Activated B cell treated with CpG ODN at 0.5 μM for 24 hours (primary cell): ENCODE results near the gene TIMM10B. TPM values are rescaled to one million over a fixed set of nuclear protein-coding genes. Genes with fewer than 3 reads are reported as not detected.

Source experiments
- ATAC-seq: fragments of 200-7000 bp; cut with Tn5 transposase; one replicate; pipeline ENCODE4 v1.10.0; 2021; ENCODE audit warnings: low read depth, mild to moderate bottlenecking, moderate library complexity
- CTCF ChIA-PET: fragments of 350-600 bp; sonication (Branson Sonifier 250); formaldehyde crosslinking; loops from one replicate; lab custom pipeline; 2021; ENCODE audit warnings: antibody characterized with exemption; lab: Charles Lee
- POLR2A ChIA-PET: fragments of 350-600 bp; sonication (Branson Sonifier 250); formaldehyde crosslinking; loops from one replicate; lab custom pipeline; 2021; ENCODE audit warnings: antibody characterized with exemption; lab: Charles Lee
- DNase-seq: peaks from one replicate; pipeline ENCODE4 v3.0.0; 2022
- H3K27ac Mint-ChIP-seq: one replicate; pipeline ENCODE4 v1.8.0; 2020; ENCODE audit warnings: mixed read lengths
- H3K27me3 Mint-ChIP-seq: one replicate; pipeline ENCODE4 v1.8.0; 2021; ENCODE audit warnings: mixed read lengths
- H3K36me3 Mint-ChIP-seq: one replicate; pipeline ENCODE4 v1.8.0; 2021; ENCODE audit warnings: low read depth, mixed read lengths
- H3K4me1 Mint-ChIP-seq: one replicate; pipeline ENCODE4 v1.8.0; 2021; ENCODE audit warnings: mixed read lengths
- H3K4me3 Mint-ChIP-seq: one replicate; pipeline ENCODE4 v1.8.0; 2020; ENCODE audit warnings: mild to moderate bottlenecking, mixed read lengths
- H3K9me3 Mint-ChIP-seq: one replicate; pipeline ENCODE4 v1.8.0; 2020; ENCODE audit warnings: mixed read lengths
- CTCF ChIP-seq: fragments of 200-600 bp; IDR thresholded peaks from one replicate; pipeline ENCODE4 v1.8.0; 2022; ENCODE audit warnings: antibody characterized with exemption, mild to moderate bottlenecking
- intact Hi-C: fragments of 100-400 bp; cut with micrococcal nuclease; formaldehyde crosslinking; loops from one replicate; pipeline ENCODE4 v1.15.1; 2024
- total RNA-seq: library from RNA; stranded (reverse); gene quantifications from 2 replicates; pipeline ENCODE4 v1.2.3, GENCODE V29; 2022

The TIMM10B gene
- 48.0 and 60.0 TPM in 2 replicates for total RNA-seq

GRCh38 chr11:6481012-6481923 is at the start of gene TIMM10B, which contains the start of gene ARFIP2:
Gene TIMM10B, plus strand, starts transcription at chr11:6481501. Its CDS starts 16 bp downstream, at chr11:6481517.
Gene ARFIP2, minus strand, starts transcription at chr11:6481331. Its CDS starts 910 bp downstream, at chr11:6480421.
- intact Hi-C loops = loop anchor here (1.0 to 5.0 kb wide), 10 partner anchors 62 to 1874 kb away; partner anchors contain the start of genes APBB1, FHIP1B, ILK and MRPL17
- Mint-ChIP-seq H3K4me3 (peak within 1 kb of the TSS; percentile 95), H3K27me3 (no peaks in the 10 kb centered on the region), H3K4me1 (peaks cover 42% of the 10 kb centered on the region), H3K36me3 (peaks cover 47% of the 10 kb centered on the region), H3K9me3 (no peaks in the 10 kb centered on the region), H3K27ac (peak within 1 kb of the TSS; percentile 97)
- TF ChIP-seq CTCF = no peak
- CTCF ChIA-PET = interaction anchor here (1.0 to 1.9 kb wide), 6 partner anchors 12 to 225 kb away, joined by 3 to 9 read pairs (median 4); partner anchors contain the start of genes MRPL17 and SMPD1
- DNase-seq = peak; percentile 92
- ATAC-seq = peak; percentile 95
- POLR2A ChIA-PET = interaction anchor here (0.6 to 2.4 kb wide), 22 partner anchors 8 to 791 kb away, joined by 3 to 20 read pairs (median 4); partner anchors contain the start of genes APBB1, MRPL17, SMPD1 and TAF10

- intact Hi-C loops = no loop called here
- Mint-ChIP-seq H3K36me3 (no peaks in the 10 kb centered on the region), H3K27ac (no peak overlapping the region), H3K4me1 (peaks cover 3% of the 10 kb centered on the region), H3K4me3 (no peak overlapping the region), H3K9me3 (no peaks in the 10 kb centered on the region), H3K27me3 (no peaks in the 10 kb centered on the region)
- no peak for TF ChIP-seq CTCF
- CTCF ChIA-PET = interaction anchor here (1.2 kb wide), 1 partner anchor 12 kb away, joined by 4 read pairs; no protein-coding TSS in a partner anchor
- no peak for ATAC-seq
- POLR2A ChIA-PET = no interaction called here
- no peak for DNase-seq
Measured at GRCh38 chr11:6431861-6432260, 49.4 kb upstream of the TIMM10B start.

GRCh38 chr11:6433998-6434660 is 47.2 kb upstream of the TIMM10B start:
- ChIA-PET CTCF (interaction anchor here (1.4 kb wide), 1 partner anchor 10 kb away, joined by 3 read pairs; no protein-coding TSS in a partner anchor), POLR2A (no interaction called here)
- TF ChIP-seq CTCF = no peak
- H3K4me3 Mint-ChIP-seq = no peak overlapping the region
- H3K27me3 Mint-ChIP-seq = no peaks in the 10 kb centered on the region
- no peaks in the 10 kb centered on the region for H3K36me3 Mint-ChIP-seq
- H3K27ac Mint-ChIP-seq = no peak overlapping the region
- DNase-seq = no peak
- ATAC-seq = no peak
- no peaks in the 10 kb centered on the region for H3K9me3 Mint-ChIP-seq
- intact Hi-C loops = no loop called here
- H3K4me1 Mint-ChIP-seq = peaks cover 3% of the 10 kb centered on the region

- CTCF ChIA-PET = interaction anchor here (2.6 kb wide), 1 partner anchor 58 kb away, joined by 17 read pairs; no protein-coding TSS in a partner anchor
- intact Hi-C loops = no loop called here
- Mint-ChIP-seq H3K4me1 (peaks cover 3% of the 10 kb centered on the region), H3K4me3 (no peak overlapping the region), H3K27me3 (no peaks in the 10 kb centered on the region), H3K36me3 (no peaks in the 10 kb centered on the region), H3K27ac (no peak overlapping the region), H3K9me3 (no peaks in the 10 kb centered on the region)
- no peak for TF ChIP-seq CTCF
- no peak for ATAC-seq
- POLR2A ChIA-PET = no interaction called here
- no peak for DNase-seq
Measured at GRCh38 chr11:6437423-6437822, 43.9 kb upstream of the TIMM10B start.
